IMR-90 (cell line): ENCODE data around the gene HSPA9. TPM values are rescaled to one million over a fixed set of nuclear protein-coding genes. Genes with fewer than 3 reads are reported as not detected.

Experiments
- ATAC-seq: fragments of 200-7000 bp; cut with Tn5 transposase; 2 replicates; pipeline ENCODE4 v1.9.1; 2020; ENCODE audit warnings: low read depth, mild to moderate bottlenecking, moderate library complexity
- BruUV-seq: library from RNA; stranded (reverse); fragments of 400-500 nt; replicated peaks from 2 replicates; lab custom pipeline; 2021; lab: Mats Ljungman, UMichigan
- CTCF ChIA-PET: fragments of 300-600 bp; formaldehyde crosslinking; extraction: SDS; loops from one replicate; lab custom pipeline; 2021; ENCODE audit warnings: antibody characterized with exemption; lab: Yijun Ruan, JAX
- POLR2A ChIA-PET: fragments of 300-600 bp; sonication (Branson Sonifier 250); formaldehyde crosslinking; loops from one replicate; lab custom pipeline; 2022; ENCODE audit warnings: antibody characterized with exemption; ENCODE audit not compliant: unreplicated experiment; lab: Charles Lee
- DNase-seq: peaks from one replicate; pipeline ENCODE4 v3.0.0; 2013
- H2AFZ ChIP-seq: replicated peaks from 2 replicates; pipeline ENCODE3; 2013; ENCODE audit warnings: low read length, mild to moderate bottlenecking; ENCODE audit not compliant: poor library complexity
- H2AK5ac ChIP-seq: 2 replicates; pipeline ENCODE4 v1.6.1; 2013; ENCODE audit warnings: low read depth, low read length, inconsistent platforms
- H2AK9ac ChIP-seq: replicated peaks from 2 replicates; pipeline ENCODE3; 2013; ENCODE audit warnings: mild to moderate bottlenecking, low read depth, low read length, moderate library complexity; ENCODE audit not compliant: poor library complexity
- H2BK120ac ChIP-seq: 2 replicates; pipeline ENCODE4 v1.6.1; 2013; ENCODE audit warnings: low read depth, low read length, inconsistent platforms
- H2BK15ac ChIP-seq: 3 replicates; pipeline ENCODE4 v1.6.1; 2013; ENCODE audit warnings: low read depth, low read length, inconsistent platforms
- H2BK20ac ChIP-seq: 2 replicates; pipeline ENCODE4 v1.6.1; 2013; ENCODE audit warnings: low read depth, mild to moderate bottlenecking, inconsistent platforms, low read length, moderate library complexity
- H2BK5ac ChIP-seq: 2 replicates; pipeline ENCODE4 v1.6.1; 2013; ENCODE audit warnings: mild to moderate bottlenecking, low read depth, low read length, inconsistent platforms; ENCODE audit not compliant: poor library complexity, severe bottlenecking
- H3K14ac ChIP-seq: replicated peaks from 2 replicates; pipeline ENCODE4 v1.6.1; 2013; ENCODE audit warnings: low read depth, low read length, inconsistent platforms
- H3K18ac ChIP-seq: 2 replicates; pipeline ENCODE4 v1.6.1; 2013; ENCODE audit warnings: low read depth, low read length, control low read depth
- H3K23ac ChIP-seq: 2 replicates; pipeline ENCODE4 v1.6.1; 2013; ENCODE audit warnings: low read depth, low read length, inconsistent platforms
- H3K27ac ChIP-seq: 2 replicates; pipeline ENCODE4 v1.5.1; 2013; ENCODE audit warnings: mild to moderate bottlenecking, control low read depth, low read length; ENCODE audit not compliant: insufficient read depth
- H3K27me3 ChIP-seq: 2 replicates; pipeline ENCODE4 v1.6.1; 2013; ENCODE audit warnings: low read length; ENCODE audit not compliant: control insufficient read depth, insufficient read depth
- H3K36me3 ChIP-seq: 2 replicates; pipeline ENCODE4 v1.6.1; 2013; ENCODE audit warnings: low read length, mixed read lengths; ENCODE audit not compliant: control insufficient read depth, insufficient read depth
- H3K4ac ChIP-seq: 2 replicates; pipeline ENCODE4 v1.6.1; 2013; ENCODE audit warnings: low read depth, low read length, inconsistent platforms
- H3K4me1 ChIP-seq: 2 replicates; pipeline ENCODE4 v1.6.1; 2013; ENCODE audit warnings: low read length, mixed read lengths; ENCODE audit not compliant: control insufficient read depth, insufficient read depth
- H3K4me2 ChIP-seq: 2 replicates; pipeline ENCODE4 v1.6.1; 2013; ENCODE audit warnings: low read depth, mild to moderate bottlenecking, control low read depth, low read length, moderate library complexity
- H3K4me3 ChIP-seq: 2 replicates; pipeline ENCODE4 v1.5.1; 2013; ENCODE audit warnings: low read depth, mild to moderate bottlenecking, control low read depth, low read length, moderate library complexity; ENCODE audit not compliant: insufficient read depth
- H3K56ac ChIP-seq: 2 replicates; pipeline ENCODE4 v1.6.1; 2013; ENCODE audit warnings: low read length, inconsistent platforms; ENCODE audit not compliant: insufficient read depth; ENCODE audit errors: extremely low read depth
- H3K79me1 ChIP-seq, 2 experiments: 2 replicates each; pipeline ENCODE4 v1.6.1; 2013; ENCODE audit warnings: low read length in 2 of 2, inconsistent platforms in 1 of 2, low read depth in 1 of 2
- H3K9ac ChIP-seq: 2 replicates; pipeline ENCODE4 v1.6.1; 2013; ENCODE audit warnings: low read depth, low read length, control low read depth
- H3K9me1 ChIP-seq: 2 replicates; pipeline ENCODE4 v1.6.1; 2013; ENCODE audit warnings: low read length, inconsistent platforms; ENCODE audit not compliant: insufficient read depth
- H3K9me3 ChIP-seq: 2 replicates; pipeline ENCODE4 v1.6.1; 2013; ENCODE audit warnings: low read length; ENCODE audit not compliant: control insufficient read depth, insufficient read depth
- H4K20me1 ChIP-seq: 2 replicates; pipeline ENCODE4 v1.6.1; 2013; ENCODE audit warnings: low read length, inconsistent platforms; ENCODE audit not compliant: insufficient read depth
- H4K5ac ChIP-seq: 2 replicates; pipeline ENCODE4 v1.6.1; 2013; ENCODE audit warnings: mild to moderate bottlenecking, low read depth, low read length, control low read depth
- H4K8ac ChIP-seq, 2 experiments: 2 replicates each; pipeline ENCODE4 v1.6.1; 2013; ENCODE audit warnings: low read depth in 2 of 2, low read length in 2 of 2, control low read depth in 1 of 2, inconsistent platforms in 1 of 2
- H4K91ac ChIP-seq: 2 replicates; pipeline ENCODE4 v1.6.1; 2013; ENCODE audit warnings: low read depth, low read length, inconsistent platforms; ENCODE audit not compliant: insufficient read depth
- BHLHE40 ChIP-seq: fragments of 150-350 bp; IDR thresholded peaks from 2 replicates; pipeline ENCODE4 v1.6.1; 2016; ENCODE audit warnings: mild to moderate bottlenecking, low read depth, low read length
- CHD1 ChIP-seq: IDR thresholded peaks from 2 replicates; pipeline ENCODE4 v1.6.1; 2012; ENCODE audit warnings: low read depth, low read length, improper control_type of control experiment
- CTCF ChIP-seq: conservative IDR thresholded peaks from 2 replicates; pipeline ENCODE4 v1.5.1; 2012; ENCODE audit warnings: mild to moderate bottlenecking, low read depth, low read length, improper control_type of control experiment
- FOS ChIP-seq: fragments of 150-350 bp; IDR thresholded peaks from 2 replicates; pipeline ENCODE4 v1.6.1; 2016; ENCODE audit warnings: low read depth, low read length
- MAFK ChIP-seq: IDR thresholded peaks from 2 replicates; pipeline ENCODE4 v1.6.1; 2012; ENCODE audit warnings: low read depth, low read length, improper control_type of control experiment
- POLR2A ChIP-seq: IDR thresholded peaks from 2 replicates; pipeline ENCODE4 v1.6.1; 2012; ENCODE audit warnings: mild to moderate bottlenecking, low read depth, low read length
- RAD21 ChIP-seq: IDR thresholded peaks from 2 replicates; pipeline ENCODE4 v1.6.1; 2012; ENCODE audit warnings: low read length, improper control_type of control experiment
- RFX5 ChIP-seq: IDR thresholded peaks from 2 replicates; pipeline ENCODE4 v1.8.0; 2012; ENCODE audit warnings: low read depth, mild to moderate bottlenecking, low read length, moderate library complexity
- SMC3 ChIP-seq: fragments of 150-350 bp; IDR thresholded peaks from 2 replicates; pipeline ENCODE4 v1.6.1; 2016; ENCODE audit warnings: low read depth, mild to moderate bottlenecking, antibody characterized with exemption, low read length, moderate library complexity
- USF2 ChIP-seq: fragments of 150-350 bp; IDR thresholded peaks from 2 replicates; pipeline ENCODE4 v1.6.1; 2017; ENCODE audit warnings: mild to moderate bottlenecking, antibody characterized with exemption, low read length, low read depth
- WGBS, 2 experiments: methylation state at CpG; one replicate each; pipeline versions ENCODE4 v1.1.5 to v1.1.7; 2013; ENCODE audit warnings: missing lambda C conversion rate in 2 of 2; ENCODE audit not compliant: insufficient read length in 1 of 2; ENCODE audit errors: extremely low coverage in 2 of 2; 5-methylcytosine and 5-hydroxymethylcytosine counted together
- dilution Hi-C: fragments of 300-500 bp; cut with HindIII; formaldehyde crosslinking; loops from one replicate; pipeline ENCODE4 v1.14.3; 2018; ENCODE audit warnings: low sequenced_read_pairs; ENCODE audit not compliant: unreplicated experiment
- in situ Hi-C: fragments of 300-500 bp; cut with MboI; formaldehyde crosslinking; loops from 3 replicates; pipeline ENCODE4 v1.14.3; 2019; ENCODE audit warnings: low sequenced_read_pairs, inconsistent platforms, mixed read lengths
- intact Hi-C: fragments of 100-400 bp; cut with micrococcal nuclease; formaldehyde crosslinking; loops from 2 replicates; pipeline ENCODE4 v1.10.0; 2022
- polyA plus RNA-seq, 3 experiments: library from polyadenylated mRNA; depleted of rRNA; stranded (reverse); fragments of >200 nt; gene quantifications; 2 replicates each; pipeline ENCODE4 v1.2.3, GENCODE V29; 2012; ENCODE audit warnings: low replicate concordance in 1 of 3
- total RNA-seq: library from RNA; depleted of rRNA; stranded (reverse); fragments of >200 nt; gene quantifications from 2 replicates; pipeline ENCODE4 v1.2.3, GENCODE V29; 2012

HSPA9 gene
- total and polyA plus RNA-seq, 2 of the 4 experiments (the other 2 are of a cell fraction): 157 to 472 TPM

- no peak overlapping the region for H3K14ac ChIP-seq
- no peak overlapping the region for H3K4me2 ChIP-seq
- H3K9me1 ChIP-seq: no peaks in the 10 kb centered on the region
- H2AFZ ChIP-seq: no peak overlapping the region
- no TSS peak for BruUV-seq
- H2BK15ac ChIP-seq: no peak overlapping the region
- ATAC-seq (no peak), DNase-seq (no peak)
- no CpG with 5 or more reads among the region's 6 CpGs for WGBS, 2 experiments
- H3K23ac ChIP-seq: no peak overlapping the region
- no peaks in the 10 kb centered on the region for H3K4me1 ChIP-seq
- no peak overlapping the region for H4K8ac ChIP-seq
- dilution Hi-C loops: no loop called here
- H2BK5ac ChIP-seq: no peak overlapping the region
- no peak overlapping the region for H3K56ac ChIP-seq
- in situ Hi-C loops: no loop called here
- ChIA-PET POLR2A (no interaction called here), CTCF (no interaction called here)
- TF ChIP-seq POLR2A (no peak), CTCF (no peak), FOS (no peak), MAFK (no peak), USF2 (no peak), CHD1 (no peak), BHLHE40 (no peak), RFX5 (no peak), RAD21 (no peak), SMC3 (no peak)
- H2AK9ac ChIP-seq: no peak overlapping the region
- no peaks in the 10 kb centered on the region for H3K27me3 ChIP-seq
- no peak overlapping the region for H2BK120ac ChIP-seq
- no peaks in the 10 kb centered on the region for H3K9me3 ChIP-seq
- H3K79me1 ChIP-seq: peaks cover 37 to 43% of the 10 kb centered on the region in 2 experiments
- H4K91ac ChIP-seq: no peak overlapping the region
- H3K4ac ChIP-seq: no peak overlapping the region
- no peak overlapping the region for H3K4me3 ChIP-seq
- peaks cover 53% of the 10 kb centered on the region for H4K20me1 ChIP-seq
- no peak overlapping the region for H2BK20ac ChIP-seq
- no peak overlapping the region for H4K5ac ChIP-seq
- H3K18ac ChIP-seq: no peak overlapping the region
- intact Hi-C loops: no loop called here
- peaks cover 58% of the 10 kb centered on the region for H3K36me3 ChIP-seq
- H2AK5ac ChIP-seq: no peak overlapping the region
- no peak overlapping the region for H3K27ac ChIP-seq
- no peak overlapping the region for H3K9ac ChIP-seq
Observed at GRCh38 chr5:138560971-138561370, 14.2 kb downstream of the HSPA9 start.
